HL-60/S4 treated with retinoic acid at 250 ng/mL for 4 days and 3 days (cell line): ENCODE measurements around the gene PAPSS1.

Experiments
- in situ Hi-C: fragments of 300-500 bp; cut with MboI; formaldehyde crosslinking; loops from 2 replicates; pipeline ENCODE4 v1.7.0; 2022; ENCODE audit warnings: low sequenced_read_pairs

The PAPSS1 gene

GRCh38 chr4:107631560-107631959, 88.5 kb downstream of the PAPSS1 start:
- in situ Hi-C loops = no loop called here

GRCh38 chr4:107630185-107630705, 89.8 kb downstream of the PAPSS1 start:
- in situ Hi-C loops = no loop called here

GRCh38 chr4:107629318-107629717, 90.7 kb downstream of the PAPSS1 start:
- in situ Hi-C loops = no loop called here

DNA sequence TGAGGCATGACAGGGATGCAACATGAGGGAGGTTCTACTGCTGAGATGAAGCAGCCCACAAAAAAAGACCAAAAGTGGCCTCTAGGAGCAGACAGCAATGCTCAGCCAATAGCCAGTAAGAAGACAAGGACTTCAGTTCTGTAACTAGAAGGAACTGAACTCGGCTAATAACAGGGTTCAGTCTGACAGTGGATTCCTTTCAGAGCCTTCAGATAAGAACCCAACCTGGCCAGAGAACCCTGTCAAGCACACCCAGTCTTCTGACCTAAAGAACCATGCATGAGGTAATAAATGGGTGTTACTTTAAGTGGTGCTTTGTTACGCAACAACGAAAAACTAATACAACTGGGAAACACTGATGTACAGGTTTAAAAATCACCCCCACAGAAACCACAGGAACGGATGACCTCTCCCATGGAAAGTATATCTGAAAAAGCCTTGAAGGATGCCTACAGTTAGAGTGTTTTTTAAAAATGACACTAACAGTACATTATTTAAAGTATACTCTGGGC, 94.6 kb downstream of the PAPSS1 start:
- in situ Hi-C loops = no loop called here

DNA sequence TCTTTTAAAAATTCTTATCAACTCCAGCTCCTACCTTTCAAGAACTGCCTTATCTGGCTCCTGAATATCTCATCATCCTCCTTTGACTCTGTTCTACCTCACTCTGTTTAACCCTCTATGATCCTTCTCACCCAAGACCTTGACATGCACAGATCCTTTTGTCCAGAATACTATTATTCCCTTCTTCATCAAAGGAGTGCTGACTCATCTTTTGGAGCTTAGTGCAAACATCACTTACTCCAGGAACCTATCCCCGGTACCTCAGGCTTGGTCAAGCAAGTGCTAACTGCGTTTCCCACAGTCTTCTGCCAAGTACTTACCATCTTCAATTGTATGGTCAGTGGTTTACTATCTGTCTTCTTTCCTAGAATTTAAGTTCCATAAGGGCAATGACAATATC, 96.0 kb downstream of the PAPSS1 start:
- in situ Hi-C loops = no loop called here

GRCh38 chr4:107622006-107622405, 98.0 kb downstream of the PAPSS1 start:
- in situ Hi-C loops = no loop called here

- in situ Hi-C loops = no loop called here
Observed at GRCh38 chr4:107619731-107620130, 100.3 kb downstream of the PAPSS1 start.

DNA sequence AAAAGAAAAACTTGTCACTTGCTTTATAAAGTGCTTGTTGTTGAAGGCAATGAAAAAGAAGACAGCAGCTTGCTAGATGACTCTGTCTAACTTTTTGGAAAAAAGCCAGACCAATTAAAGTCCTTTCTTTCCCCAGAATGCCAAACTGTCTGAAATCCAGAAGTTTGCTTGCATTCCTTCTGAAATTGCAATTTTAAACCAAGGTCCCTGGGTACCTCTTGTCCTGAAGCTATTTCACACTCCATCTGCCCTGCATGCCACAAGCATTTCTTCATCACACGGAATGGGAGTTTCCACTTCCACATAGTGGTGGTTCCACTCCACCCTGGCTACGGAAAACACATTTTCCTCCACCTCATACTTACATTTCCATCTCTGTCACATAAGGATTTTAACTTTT, 101.0 kb downstream of the PAPSS1 start:
- in situ Hi-C loops = no loop called here

DNA sequence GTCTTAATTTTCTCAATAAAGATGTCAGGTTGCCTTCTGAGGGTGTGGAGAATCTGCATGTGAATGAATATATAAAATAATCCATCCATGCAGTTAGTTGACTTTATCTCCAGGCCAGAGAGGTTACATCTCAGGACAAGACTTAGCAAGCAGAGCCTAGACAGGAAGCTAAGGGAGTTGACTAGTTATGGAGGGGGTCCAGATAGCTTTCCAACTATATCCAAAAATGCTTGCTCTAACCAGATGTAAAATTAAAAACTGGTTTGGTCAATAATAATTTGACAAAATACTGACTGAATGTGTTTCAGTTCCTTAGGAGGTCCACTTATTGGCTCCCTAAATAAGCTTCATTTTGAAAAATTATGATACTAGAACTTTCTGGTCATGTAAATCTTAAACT, 101.4 kb downstream of the PAPSS1 start:
- in situ Hi-C loops = no loop called here

DNA sequence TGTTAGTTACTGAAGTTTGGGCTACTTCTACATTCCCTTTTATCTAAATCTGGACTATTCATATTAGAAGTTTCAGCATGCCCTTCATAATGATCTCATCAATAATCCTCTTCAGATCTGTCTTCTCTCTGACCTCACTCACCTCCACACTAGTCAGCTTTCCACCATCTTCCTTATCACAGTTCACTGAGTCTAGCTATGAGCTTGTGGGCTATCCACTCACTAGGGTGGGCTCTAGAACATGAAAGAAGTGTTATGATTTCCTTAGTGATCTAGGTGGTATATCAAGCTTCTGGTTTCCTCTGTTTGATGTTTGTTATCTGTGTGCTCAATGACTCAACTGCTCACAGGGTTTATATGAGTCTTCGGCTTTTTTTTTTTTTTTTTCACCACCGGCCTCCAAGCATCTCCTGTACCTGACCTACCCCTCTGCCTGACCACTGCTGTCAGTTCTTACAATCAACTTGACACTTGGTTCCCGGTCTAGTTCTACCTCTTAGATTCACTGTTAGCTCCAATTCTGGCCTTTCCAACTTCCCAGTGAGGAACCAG, 103.1 kb downstream of the PAPSS1 start:
- in situ Hi-C loops = no loop called here

DNA sequence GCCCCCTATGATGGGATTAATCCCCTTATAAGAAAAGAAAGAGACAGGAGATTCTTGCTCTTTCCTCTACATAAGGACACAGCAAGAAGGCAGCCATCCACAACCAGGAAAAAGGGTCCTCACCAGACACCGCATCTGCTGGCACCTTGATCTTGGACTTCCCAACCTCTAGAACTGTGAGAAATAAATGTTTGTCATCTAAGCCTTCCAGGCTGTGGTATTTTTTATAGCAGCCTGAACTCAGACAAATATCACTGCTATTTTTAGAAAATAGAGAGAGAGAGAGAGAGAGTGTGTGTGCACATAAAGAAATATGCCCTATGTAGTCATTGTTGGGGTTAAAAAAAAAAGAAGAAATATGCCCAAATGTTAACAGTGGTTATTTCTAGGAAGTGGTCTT, 104.2 kb downstream of the PAPSS1 start:
- in situ Hi-C loops = no loop called here

DNA sequence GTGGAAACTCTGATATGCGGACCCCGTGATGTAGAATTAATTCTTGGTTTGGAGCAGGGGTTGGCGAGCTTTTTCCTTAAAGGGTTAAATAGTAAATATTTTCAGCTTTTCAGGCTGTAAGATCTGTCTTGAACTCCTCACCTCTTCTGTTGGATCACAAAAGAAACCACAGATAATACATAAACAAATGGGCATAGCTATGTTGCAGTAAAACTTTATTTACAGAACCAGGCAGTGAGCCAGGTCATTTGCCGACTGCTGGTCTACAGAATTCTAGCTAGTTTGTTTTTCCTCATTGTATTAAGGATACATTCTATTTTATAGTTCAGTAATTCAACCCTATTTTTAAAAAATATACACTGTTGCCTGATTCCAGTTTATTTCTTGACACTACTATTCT, 116.6 kb downstream of the PAPSS1 start:
- in situ Hi-C loops = no loop called here

DNA sequence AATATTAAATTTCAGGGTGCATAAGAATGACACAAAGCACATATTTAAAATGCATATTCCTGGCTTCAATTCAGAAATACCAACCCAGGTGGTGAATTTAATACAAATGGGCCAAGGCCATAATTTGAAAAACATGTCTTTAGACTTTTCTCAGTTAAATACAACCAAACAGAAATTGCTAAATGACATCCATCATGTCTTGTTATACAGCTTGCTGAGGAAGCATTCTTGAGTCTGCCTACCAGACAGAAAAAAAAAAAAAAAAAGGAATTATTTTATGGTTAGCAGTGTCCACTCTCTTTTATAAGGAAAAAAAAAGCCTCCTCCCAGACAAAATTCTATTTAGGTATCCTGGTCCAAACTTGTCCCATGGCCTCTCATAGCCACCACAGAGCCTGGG, 119.1 kb downstream of the PAPSS1 start:
- in situ Hi-C loops = no loop called here

DNA sequence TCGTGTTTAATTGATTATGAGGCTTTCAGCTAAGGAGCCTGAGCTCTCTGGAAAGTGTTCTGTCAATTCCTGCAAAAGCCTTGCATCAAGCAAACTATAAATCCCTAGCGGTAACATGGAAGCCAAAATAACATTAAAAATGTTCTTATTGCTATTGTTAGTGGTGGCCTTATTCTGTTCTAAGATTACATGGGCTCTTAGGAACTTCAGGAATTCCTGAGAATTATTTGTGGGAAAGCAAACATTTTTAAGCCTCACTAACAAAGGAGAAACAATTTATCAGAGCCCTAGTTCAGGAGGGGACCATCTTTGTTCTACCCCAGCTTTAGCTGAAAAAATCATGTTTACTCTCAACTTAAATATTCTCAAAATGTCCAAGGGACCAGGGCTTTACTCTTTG, 119.6 kb downstream of the PAPSS1 start:
- in situ Hi-C loops = no loop called here

DNA sequence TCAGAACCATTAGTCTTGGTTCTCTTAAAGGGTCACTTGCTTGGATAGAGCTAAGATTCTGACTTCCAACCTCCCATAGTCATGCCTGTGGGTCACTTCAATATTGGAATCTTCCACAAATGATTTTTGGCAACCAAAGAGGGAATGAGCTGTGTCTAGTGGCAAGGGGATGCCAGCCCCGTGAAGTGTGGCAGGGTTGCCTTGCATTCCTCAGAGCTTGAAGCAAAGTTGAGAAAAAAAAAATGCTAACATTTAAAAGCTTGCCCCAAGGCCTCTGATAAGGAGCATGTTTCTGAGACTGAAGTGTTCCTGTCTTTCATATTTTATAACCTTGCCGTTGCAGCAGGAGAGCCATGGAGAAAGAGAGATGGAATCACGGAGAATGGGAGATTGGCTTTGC, 120.2 kb downstream of the PAPSS1 start:
- in situ Hi-C loops = no loop called here

GRCh38 chr4:107593230-107593629, 126.8 kb downstream of the PAPSS1 start:
- in situ Hi-C loops = no loop called here

DNA sequence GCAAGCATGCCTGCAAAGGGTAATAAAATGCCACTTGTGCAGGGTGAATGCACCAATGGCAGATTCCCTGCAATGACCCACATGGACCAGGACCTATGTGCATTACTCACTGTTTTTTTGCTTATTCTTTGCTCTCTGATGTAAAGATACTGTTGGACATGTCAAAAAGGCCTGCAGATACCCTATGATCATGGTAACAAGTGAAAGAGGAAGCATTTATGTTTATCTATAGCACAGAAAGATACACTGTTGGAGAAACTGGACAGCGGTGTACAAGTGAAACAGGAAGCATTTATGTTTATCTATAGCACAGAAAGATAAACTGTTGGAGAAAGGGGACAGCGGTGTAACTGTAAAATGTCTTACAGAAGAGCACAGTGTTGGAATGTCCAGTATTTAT, 127.5 kb downstream of the PAPSS1 start:
- in situ Hi-C loops = no loop called here

GRCh38 chr4:107589269-107589668, 130.8 kb downstream of the PAPSS1 start:
- in situ Hi-C loops = no loop called here

DNA sequence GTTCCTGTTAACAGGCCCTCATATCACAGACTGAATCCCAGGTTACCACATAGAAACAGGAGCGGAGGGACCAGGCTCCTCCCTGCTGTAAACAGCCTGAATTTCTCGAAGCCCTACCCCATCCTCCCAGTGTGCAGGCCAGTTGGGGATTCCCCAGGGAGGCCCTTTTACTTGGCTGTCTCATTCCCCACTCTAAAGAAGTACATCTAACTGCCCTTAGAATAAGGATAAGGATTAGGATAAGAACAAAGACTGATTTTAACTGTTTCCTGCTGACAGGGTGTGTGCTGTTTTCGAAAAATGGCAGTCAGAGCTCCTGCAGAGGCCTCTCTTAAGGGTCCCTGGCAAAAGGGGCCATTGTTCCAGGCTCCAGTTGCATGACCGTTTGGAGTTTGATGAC, 133.7 kb downstream of the PAPSS1 start:
- in situ Hi-C loops = no loop called here

- in situ Hi-C loops = no loop called here
Observed at GRCh38 chr4:107579099-107579498, 140.9 kb downstream of the PAPSS1 start.

DNA sequence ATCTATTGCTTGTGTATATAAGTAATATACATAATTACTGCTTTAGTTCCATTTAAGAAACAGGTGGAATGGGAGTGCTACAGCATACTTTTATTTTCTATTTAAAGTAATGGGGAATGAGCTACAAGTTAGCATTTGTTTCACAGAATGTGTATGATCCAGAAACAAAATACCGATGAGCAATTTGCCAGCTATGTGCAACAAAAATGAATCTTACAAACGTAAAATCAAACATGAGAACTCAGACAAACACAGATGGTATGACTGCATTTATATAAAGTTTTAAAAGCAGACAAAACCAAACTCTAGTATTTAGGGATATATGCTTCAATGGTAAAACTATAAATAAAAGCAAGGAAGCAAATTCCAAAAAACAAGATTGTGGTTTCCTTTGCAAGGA, 141.7 kb downstream of the PAPSS1 start:
- in situ Hi-C loops = no loop called here

DNA sequence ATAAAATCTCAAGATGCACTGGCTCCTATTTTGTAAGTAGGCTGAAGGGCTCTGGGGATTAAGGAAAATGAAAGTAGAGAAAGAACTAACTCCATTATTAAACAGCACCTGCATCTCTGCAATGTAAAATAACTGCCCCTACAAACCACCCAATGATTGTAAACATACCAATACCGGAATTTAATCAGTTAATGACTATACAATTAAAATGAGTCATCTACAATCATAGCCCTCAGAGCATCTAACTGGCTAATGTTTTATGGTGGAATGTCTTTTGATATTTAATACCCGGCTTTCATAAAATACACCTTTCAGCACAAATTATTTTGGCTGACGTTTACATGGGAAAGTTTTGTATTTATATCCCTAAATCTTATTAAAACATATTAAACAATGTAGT, 142.3 kb downstream of the PAPSS1 start:
- in situ Hi-C loops = no loop called here

- in situ Hi-C loops = no loop called here
Observed at GRCh38 chr4:107575243-107575642, 144.8 kb downstream of the PAPSS1 start.
